G401.6 (cell line): Measurements from ENCODE around the gene IER5L.
"Not testable (repeated sequence)": the region's sequence is repeated elsewhere in the genome, so short reads cannot be mapped to it uniquely, and the experiment has no call there.

Source experiments
- FAIRE-seq: peaks from 2 replicates; lab custom pipeline; 2012; peaks lifted over from hg19 to GRCh38; lab: Jason Lieb, UNC

Gene IER5L

DNA sequence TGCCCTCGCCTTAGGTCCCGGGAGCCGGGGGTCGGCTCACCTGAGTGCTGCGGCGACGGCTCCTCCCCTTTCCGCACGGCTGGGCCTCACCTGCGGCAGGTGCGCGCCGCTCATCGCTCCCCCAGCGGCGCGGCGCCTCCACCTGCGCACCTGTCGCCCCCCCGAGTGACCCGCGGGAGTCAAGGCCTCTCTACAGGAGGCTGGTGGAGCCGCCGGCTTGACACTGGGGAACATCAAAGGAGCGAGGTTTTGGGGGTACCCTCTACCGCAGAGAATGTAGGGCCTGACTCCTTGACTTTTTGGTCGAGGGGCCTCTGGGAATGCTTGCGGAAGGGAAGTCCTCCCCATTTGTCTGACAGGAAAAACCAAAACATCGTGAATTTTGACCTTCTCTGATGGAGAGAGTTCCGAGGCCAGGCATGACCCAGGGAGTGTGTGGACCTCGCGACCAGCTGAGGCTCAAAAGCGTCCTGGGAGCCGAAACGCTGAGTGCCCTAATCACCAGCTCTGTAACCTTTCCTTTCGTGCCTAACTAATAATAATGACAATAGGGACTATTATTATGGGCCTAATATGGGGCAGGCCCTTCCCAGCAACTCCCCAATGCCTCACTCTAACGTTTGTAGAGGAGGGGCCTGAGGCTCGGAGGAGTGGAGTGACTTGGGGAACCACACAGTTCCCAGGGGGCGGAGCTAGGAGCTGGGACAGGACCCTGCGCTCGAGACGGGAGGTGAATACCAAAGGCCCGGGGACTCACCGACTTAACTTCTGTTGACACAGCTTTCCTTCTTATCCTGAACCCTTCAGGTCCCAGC is 714 bp upstream of the IER5L start:
- FAIRE-seq = peak; percentile 95

DNA sequence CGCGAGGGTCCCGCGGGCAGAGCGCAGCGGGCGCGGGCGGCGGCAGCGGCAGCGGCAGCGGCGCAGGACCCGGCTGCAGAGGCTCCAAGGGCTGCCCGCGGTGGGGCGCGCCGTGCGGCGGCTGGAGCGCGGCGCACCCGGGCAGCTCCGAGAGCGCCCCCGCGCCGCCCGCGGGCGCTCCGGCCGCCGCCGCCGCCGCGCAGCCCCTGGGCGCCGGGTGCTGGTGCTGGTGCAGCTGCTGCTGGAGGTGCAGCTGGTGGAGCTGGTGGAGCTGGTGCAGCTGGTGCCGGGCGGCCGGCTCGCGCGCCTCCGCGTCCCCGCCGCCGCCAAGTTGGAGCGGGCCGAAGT is 644 bp downstream of the IER5L start:
- no peak for FAIRE-seq

DNA sequence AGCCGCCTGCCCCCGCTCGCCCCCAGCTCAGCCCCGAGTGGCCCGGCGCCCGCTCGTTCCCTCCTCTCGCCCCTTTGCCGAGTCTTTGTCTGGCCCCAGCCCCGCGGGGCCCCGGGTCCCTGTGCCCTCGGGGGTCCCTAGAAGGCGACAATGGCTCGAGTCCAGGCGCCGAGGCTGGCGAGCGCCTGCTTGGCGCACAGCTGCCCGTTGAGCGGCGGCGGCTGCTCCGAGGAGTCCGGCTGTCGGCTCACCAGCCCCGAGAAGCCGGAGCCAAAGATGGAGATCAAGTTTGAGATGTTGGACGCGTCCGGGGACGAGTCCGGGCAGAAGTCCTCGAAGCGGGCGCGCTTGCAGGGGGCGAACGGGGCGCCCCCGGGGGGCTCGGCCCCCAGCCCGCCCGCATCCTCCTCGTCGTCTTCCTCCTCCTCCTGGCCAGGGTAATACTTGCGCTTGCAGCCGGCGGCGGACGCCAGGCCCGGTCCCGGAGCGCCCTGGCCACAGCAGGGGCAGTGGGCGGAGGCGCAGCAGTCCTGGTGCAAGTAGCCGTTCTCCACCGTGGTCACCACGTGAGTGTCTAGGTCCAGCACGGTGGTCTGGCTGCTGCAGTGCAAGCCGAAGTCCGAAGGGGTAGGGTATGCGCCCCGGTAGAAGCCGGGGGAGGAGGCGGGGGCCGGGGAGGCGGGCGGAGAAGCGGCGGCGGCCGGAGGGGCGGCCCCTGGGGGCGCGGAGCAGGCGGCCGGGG is 1.2 kb downstream of the IER5L start:
- no peak for FAIRE-seq

DNA sequence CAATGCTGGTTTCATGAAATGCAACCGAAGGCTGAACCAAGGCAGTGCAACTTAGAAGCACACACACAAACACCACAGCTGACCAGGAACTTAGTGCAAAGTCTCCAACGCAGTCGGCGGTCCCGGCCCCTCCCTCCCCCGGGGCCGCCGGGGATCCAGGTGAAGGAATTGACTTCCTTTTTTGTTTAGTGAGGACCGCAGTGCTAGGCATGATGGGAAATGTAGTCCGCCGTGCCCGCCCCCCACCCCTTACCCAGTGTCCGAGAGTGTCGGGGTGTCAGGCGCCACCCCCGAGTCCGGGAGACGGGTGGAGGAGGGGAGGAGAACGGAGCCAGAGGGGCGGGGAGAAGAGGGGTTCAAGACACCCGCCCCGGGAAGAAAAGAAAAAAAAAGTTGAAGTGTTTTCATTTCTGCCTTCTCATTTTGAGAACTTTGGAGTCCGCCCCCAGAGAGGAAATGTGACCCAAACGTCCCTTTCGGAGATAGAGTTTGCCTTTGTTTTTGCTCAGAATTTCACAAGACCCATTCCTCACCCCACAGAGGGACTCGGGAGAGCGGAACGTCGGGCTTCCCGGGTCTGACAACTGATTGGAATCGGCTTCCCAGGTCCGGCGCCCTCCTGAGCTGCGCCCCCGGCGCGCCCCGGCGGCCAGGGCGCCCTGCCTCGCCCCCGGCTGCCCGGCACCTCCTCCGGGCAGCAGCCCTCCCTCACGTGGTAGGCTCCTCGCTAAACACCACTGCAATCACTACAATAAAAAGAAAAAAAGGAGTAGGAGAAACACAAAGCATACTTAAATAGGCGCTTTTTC is 2.0 kb downstream of the IER5L start:
- FAIRE-seq = peak; percentile 98

DNA sequence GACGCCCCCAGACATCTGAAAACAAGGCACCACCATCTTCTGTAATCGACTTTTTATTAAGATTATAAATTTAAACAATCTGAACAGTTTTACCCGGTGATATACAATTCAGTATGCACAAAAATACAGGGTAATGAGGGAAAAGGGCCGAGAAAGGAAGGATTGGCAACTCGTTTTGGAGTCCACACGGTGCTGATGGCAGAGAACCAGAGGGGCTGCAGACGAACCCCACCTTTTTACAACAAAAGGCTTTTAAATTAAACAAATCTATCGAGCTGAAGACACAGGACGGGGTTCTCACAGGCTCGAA is 2.6 kb downstream of the IER5L start:
- no peak for FAIRE-seq

DNA sequence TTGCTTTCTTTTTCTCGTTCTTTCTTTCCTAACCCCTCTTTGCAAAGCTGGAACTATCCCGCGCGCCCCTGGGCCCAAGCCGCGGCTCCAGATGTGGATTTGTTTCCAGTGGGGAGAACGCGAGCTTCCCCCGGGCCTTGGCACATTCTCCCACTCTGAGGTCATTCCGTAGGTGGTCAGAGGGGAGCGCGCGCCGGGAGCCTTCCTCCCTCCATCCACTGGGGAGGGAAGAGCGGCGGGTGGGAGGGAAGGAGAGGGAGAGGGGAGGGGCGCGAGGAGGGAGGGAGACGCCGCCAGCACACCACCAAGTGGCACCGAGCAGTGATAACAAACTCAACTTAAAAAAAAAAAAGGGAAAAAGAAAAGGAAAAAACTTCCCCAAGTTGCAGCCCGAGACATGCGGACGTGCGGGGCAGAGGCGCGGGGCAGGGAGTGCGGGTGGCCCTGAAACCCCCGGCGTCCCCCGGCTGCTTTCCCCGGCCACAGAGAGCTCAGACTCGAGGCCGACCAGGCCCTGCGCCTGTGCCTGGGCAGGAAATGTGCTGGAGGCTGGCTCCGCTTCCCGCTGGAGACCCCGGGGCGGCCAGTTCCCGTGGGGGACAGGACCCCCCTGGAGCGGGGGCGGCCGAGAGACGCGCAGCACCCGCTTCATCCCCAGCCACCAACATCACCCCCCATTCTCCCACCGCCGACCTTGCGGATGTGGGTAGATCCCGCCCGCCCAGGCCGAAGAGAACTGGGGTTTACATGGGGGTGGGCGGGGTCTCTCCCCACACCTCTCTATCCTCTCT is 3.1 kb downstream of the IER5L start:
- FAIRE-seq = no peak

DNA sequence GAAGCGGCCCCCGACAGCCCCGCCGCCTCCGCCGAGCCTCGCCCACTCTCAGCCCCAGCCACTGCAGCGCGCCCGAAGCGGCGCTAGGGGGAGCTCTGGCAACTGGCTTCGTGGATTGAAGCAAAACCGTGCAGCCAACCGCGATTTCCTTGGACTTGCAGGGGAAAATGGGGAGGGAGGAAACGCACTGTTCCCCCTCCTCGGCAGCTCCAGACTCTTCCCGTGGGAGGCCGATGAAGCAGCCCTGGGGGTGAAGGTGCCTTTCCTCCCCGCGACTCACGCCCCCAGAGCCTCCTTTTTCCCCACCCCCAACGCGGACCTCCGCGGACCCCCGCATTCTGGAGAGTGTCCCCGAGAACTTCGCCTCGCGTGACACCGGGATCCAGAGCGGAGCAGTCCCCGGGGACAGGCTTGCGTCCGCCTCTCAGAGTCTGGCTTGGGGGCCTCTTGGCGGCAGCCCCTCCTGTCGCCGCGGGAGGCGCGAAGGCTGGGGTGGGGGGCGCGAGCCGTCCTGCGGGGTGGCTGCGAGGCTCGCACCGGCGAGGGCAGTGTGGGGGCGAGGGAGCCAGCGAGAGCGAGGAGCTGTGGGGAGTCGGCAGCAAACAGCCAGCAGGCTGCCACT is 3.8 kb downstream of the IER5L start:
- no peak for FAIRE-seq

DNA sequence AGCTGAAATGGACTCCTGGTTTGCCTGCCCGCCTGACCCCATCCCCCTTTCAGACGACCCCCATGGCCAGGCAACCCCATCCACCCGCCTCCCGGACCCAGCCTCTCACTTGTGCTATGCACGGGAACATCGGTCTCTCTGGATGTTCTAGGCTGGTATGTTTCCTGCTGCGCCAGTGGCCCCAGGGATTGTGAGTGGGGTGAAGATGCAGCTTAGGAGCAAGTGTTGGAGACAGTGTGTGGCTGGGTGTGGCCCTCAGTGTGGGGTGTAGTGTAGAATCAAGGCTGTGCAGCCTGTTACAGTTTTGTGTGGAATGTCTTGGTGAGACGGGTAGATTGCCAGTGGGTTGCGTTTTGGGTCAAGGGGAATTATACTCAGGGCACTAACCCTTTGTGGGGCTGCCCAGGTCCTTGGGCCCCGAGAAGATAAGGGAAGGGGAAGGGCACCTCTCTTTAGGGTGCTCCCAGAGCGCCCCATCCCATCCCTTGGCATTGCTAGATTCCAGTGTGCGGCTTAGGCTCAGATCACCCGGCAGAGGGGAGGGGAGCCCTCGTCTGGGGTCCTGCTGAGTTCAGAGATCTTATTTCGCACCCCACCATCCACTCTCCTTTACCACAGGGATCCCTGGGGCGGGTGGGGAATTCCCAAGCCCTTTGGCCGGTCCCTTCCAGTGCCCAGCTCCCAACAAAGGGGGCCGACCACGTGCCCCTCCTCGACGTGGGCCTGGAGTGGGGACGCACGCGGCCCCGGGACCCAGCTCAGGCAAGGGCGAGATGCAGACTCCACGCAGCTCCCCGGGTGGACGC is 4.6 kb downstream of the IER5L start:
- no peak for FAIRE-seq

DNA sequence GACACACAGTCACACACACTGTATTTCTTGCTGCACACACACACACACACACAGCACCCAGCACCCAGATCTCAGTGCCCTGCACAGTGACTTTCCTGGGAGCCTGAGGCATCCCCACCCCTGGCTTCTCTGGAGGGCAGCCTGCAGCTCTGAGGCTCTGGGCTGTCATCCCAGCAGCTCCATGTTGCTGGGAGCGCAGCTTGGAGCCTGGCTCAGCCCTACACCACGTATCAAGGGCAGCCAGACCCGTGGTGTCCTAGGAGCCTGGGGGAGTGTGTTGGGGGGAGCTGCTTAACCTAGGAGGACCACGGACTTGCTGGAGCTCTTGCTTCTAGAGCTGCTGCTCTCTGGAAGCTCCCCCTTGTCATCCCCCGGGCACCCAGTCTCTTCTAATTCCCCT is 5.2 kb downstream of the IER5L start:
- no peak for FAIRE-seq

DNA sequence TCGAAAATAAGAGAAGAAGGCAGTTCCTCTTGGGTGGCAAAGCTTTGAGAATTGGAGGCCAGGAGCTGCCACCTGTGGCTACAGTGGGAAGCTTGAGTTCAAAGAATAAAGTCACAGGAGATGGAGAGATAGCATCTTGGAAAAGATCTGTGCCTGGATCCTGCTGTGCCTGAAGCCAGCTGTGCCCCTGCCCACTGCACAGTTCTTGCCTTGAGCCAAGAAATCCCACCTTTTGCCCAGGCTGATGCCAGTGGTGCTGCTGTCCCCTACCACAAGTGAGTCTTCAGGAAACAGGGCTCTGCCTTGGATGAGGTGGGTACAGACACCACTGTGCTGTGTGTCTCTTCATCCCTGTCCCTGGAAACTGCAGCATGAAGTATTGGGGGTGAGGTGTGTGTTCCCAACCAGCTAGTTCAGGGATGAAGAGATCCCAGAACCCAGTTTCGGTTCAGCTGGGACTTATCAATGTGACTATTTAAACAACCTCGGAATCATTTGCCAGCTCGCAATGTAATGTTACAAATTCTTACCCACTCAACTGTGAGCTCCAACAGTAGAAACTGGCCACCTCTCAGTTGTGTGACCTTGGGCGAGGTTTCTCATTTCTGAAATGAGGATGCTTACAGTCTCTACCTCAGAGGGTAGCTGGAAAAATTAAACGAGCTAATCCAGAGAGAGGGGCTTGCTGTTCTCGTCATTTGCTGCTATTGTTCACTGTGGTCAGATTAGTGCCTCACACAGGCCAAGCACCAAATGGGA is 5.9 kb downstream of the IER5L start:
- no peak for FAIRE-seq

DNA sequence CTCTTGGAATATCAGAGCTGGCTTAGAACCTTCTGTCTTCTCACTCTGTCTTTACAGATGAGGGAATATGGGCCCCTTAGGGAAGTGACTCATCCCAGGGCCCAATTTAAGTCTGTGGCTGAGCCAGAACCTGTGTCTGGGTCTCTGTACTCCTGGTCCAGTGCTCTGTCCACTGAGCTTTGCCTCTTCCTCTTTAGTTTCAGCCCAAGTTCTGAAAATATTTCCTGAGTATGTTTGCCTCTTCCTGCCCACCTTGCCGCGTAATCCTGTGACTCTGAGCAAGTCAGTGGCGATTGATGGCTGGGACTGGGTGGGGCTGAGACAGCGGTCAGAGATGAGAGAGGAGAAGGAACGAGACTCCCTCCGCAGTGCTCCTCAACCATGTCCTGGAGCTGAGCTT is 7.8 kb downstream of the IER5L start:
- no peak for FAIRE-seq

DNA sequence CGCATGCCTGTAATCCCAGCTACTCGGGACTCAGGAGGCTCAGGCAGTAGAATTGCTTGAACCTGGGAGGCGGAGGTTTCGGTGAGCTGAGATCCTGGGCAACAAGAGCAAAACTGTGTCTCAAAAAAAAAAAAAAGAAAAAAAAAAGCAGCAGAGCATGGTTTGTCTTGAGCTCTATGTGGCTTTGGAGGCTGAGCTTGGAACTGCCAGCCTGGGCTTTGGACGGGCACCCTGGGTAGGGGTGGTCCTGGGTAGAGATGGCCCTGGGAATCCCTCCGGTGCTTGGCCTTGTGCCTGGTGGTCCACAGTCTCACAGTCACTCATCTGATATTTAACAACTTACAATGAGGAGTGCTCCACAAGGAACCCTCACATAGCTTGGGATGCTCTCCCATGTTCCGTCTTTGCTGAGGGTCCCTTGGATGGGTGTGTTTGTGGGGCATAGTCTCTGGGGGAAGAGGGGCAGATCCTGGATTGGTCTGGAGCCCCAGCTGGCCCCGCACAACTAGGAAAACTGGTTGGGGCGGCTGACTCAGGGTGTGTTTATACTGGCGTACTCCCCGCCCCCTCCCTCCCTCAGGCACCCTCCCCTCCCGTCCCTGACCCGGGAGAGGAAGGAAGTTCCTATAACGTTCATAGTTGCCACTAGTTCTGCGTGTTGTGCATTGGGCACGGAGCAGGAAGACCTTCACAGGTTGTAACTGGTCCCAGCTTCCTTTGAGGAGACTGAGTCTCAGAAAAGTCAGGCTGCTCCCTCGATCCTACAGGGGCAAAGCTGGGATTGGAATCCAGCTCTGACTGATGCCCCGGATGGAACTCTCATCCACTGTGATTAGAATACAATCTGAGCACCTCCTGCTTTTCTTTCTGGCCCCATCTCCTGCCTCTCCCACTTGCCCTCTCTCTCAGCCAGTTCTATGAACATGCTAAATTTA is 11.2 kb downstream of the IER5L start:
- FAIRE-seq = no peak

DNA sequence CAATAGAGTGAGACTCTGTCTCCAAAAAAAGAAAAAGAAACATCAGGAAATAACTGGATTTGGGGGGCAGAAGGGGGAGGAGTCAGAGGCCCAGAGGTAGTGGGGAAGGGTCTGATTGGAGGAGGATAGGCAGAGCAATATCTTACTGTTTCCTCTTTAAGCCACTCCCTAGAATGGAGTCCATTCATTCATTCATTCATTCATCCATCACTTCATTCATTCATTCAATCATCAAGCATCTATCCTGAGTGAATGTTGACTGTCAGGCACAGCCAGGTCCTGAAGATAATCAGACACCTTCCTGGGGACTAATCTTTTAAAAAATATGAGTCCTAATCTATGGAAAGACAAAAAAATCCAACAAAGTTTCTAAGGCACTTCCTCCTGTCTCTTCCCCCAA is 12.9 kb downstream of the IER5L start:
- no peak for FAIRE-seq

DNA sequence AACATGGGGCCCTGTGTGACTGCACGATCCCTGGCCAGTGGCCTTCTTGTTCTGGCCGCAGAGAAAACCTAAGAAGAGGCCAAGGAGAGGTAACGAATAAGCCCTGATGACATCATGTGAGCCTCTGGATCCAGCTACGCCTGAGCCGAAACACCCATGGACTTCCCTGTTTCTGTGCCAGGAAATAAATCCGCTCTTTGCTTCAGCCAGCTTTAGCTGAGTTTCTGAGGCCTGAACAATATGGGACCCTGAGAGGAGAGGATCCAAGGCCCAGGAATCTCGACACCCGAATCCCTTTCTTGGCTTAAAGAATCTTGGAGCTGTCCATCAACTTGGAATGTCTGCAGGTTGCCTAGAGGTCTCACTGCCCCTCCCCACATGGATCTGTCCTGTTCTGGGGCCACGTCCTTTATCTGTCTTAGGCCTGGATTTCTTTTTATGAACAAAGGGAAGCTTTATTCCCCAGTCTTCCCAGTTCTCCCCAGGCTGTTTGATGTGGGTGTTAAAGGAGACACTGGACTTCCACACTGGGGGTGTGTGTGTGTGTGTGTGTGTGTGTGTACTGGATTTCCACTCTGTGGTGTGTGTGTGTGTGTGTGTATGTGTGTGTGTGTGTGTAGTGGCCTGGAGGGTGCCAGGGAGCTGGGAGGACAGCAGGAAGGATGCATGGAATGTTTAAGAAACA is 13.7 kb downstream of the IER5L start:
- FAIRE-seq = no peak

DNA sequence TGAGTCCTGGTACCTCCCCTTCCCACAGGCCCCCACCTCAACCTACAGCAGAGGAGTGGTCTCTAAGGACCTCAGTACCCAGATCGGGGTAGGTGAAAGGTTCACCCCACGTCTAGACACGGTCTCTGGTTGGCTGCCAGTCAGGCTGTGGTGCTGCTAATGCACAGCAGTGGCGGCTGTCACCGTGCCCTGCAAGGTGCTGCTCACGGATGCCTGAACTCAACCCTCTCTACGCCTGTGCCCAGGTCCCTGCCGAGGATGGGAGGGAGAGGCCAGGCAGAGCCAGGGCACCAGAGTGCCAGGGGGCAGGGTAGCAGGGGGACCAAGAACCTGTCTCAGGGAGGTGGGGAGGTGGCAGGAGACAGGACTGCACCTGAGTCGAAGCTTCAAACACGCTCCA is 14.3 kb downstream of the IER5L start:
- FAIRE-seq = no peak

DNA sequence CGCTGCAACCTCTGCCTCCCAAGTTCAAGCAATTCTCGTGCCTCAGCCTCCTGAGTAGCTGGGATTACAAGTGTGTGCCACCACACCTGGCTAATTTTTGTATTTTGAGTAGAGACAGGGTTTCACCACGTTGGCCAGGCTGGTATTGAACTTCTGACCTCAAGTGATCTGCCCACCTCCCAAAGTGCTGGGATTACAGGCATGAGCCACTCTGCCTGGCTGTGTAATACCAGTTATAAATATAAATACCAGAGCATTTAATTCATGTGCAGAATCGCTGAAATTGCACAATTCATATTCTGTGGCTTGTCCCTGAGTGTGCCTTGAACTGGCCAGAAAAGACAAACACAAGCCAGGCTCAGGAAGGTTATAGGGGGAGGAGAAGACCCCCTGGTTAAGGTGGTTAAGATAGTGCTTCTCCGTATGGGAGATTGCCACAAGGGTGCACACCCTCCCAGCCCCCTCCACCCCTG is 14.8 kb downstream of the IER5L start:
- FAIRE-seq = not testable (repeated sequence)

DNA sequence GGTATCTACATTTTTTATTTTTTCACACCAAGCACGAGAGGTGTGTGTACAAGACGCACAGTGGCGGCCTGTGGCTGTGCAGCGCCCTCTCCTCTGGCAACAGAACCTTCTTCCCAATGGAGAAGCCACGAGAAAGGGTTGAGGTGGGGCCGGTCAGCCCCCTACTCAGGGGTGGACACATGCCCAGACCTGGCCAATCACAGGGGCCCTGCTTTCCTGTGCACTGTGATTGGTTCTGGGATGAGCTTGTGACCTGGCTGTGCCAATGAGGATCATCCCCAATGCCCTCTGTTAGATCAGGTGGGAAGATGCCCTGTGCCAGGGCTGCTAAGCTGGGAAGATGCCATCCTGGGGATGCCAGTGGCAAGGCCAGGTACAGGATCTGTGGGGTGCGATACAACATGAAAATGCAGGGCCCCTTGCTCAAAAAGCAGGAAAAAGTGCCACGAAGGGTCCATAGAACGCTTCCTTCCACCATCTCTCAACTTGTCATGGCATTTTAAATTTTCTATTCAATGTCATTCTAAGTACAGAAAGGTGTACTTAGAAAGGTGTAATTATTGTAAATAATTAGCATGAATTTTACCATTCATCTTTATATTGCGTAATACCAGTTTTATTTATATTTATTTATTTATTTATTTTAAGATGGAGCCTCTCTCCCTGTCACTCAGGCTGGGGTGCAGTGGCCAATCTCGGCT is 15.4 kb downstream of the IER5L start:
- FAIRE-seq = no peak

DNA sequence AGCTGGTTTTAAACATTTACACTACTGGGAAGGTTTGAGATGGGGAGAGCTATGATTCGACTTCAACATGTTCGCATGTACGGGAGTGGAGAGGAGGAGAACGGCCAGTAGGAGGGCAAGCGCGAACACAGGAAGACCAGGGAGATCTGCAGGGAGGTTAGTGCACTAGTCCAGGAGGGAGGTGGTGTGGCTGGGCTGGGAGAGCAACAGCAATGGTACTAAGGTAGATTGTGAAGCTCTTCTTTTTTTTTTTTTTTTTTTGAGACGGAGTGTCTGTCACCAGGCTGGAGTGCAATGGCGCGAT is 16.6 kb downstream of the IER5L start:
- FAIRE-seq = no peak
